Kidney (tissue), 22 donors: ENCODE measurements around the gene PRKAB1. TPM values are rescaled to one million over a fixed set of nuclear protein-coding genes. Genes with fewer than 3 reads are reported as not detected.
"Not testable (repeated sequence)": the region's sequence is repeated elsewhere in the genome, so short reads cannot be mapped to it uniquely, and the experiment has no call there.

ENCODE experiments used
- DNase-seq, 5 donors: peaks; one replicate each; pipeline ENCODE4 v3.0.0-alpha.2; 2013 to 2020
- FAIRE-seq: peaks from 2 replicates; lab custom pipeline; 2012; peaks lifted over from hg19 to GRCh38; lab: Jason Lieb, UNC
- H3K27ac ChIP-seq, 2 donors: one replicate each; pipeline ENCODE4 v1.7.0; 2013; ENCODE audit warnings: low read depth in 2 of 2, low read length in 2 of 2, inconsistent platforms in 1 of 2
- H3K27me3 ChIP-seq: one replicate; pipeline ENCODE4 v1.7.1; 2013; ENCODE audit warnings: low read length, inconsistent platforms; ENCODE audit not compliant: control insufficient read depth, insufficient read depth
- H3K36me3 ChIP-seq, 3 donors: one replicate each; pipeline versions ENCODE4 v1.7.0 to v1.7.1; 2013; ENCODE audit warnings: low read length in 3 of 3, control low read depth in 1 of 3, inconsistent platforms in 1 of 3; ENCODE audit not compliant: insufficient read depth in 3 of 3, control insufficient read depth in 2 of 3
- H3K4me1 ChIP-seq, 3 donors: one replicate each; pipeline versions ENCODE4 v1.7.0 to v1.7.1; 2013; ENCODE audit warnings: low read length in 3 of 3, inconsistent platforms in 1 of 3, low read depth in 1 of 3; ENCODE audit not compliant: control insufficient read depth in 2 of 3, insufficient read depth in 2 of 3
- H3K4me3 ChIP-seq, 3 donors: one replicate each; pipeline versions ENCODE4 v1.7.0 to v1.8.1; 2013; ENCODE audit warnings: low read length in 3 of 3, control low read depth in 1 of 3, inconsistent platforms in 1 of 3
- H3K9ac ChIP-seq, 3 donors: one replicate each; pipeline versions ENCODE4 v1.7.0 to v1.7.1; 2013; ENCODE audit warnings: low read length in 3 of 3, control low read depth in 1 of 3, inconsistent platforms in 1 of 3
- H3K9me3 ChIP-seq, 3 donors: one replicate each; pipeline versions ENCODE4 v1.7.0 to v1.7.1; 2013; ENCODE audit warnings: low read length in 3 of 3, control low read depth in 1 of 3, inconsistent platforms in 1 of 3; ENCODE audit not compliant: control insufficient read depth in 2 of 3, insufficient read depth in 1 of 3
- CTCF ChIP-seq: IDR thresholded peaks from 3 replicates; pipeline ENCODE4 v1.5.1; 2012; ENCODE audit warnings: mild to moderate bottlenecking, moderate library complexity, borderline replicate concordance; ENCODE audit not compliant: insufficient read depth; ENCODE audit errors: extremely low read depth
- intact Hi-C: fragments of 100-400 bp; cut with DNase I; formaldehyde crosslinking; loops from one replicate; pipeline ENCODE4 v1.11.1; 2022
- long read RNA-seq, 10 donors: library from polyadenylated mRNA in 1 of 10; unstranded in 1 of 10; transcript quantifications; one replicate each; pipeline ENCODE4 v2.0.0 and lab custom pipeline, GENCODE V29; 2021 to 2026
- polyA plus RNA-seq: library from polyadenylated mRNA; stranded (reverse); fragments of 350-450 nt; fragmentation: Illumina TruSeq; extraction: RNeasy Lipid Tissue Mini Kit (QIAGEN cat#74804); gene quantifications from one replicate; pipeline ENCODE4 v1.2.3, GENCODE V29; 2014; ENCODE audit warnings: low read depth, low replicate concordance; ENCODE audit not compliant: insufficient read depth
- total RNA-seq: library from RNA; stranded (reverse); fragmentation: NEBNext Ultra II Directional; extraction: Animal tissue kit (Norgen Biotek cat#: 25700); gene quantifications from one replicate; pipeline ENCODE4 v1.2.1, GENCODE V29; 2021
- donor health status: control.
- donor health status: control.
- donor health status: control.
- donor health status: control.
- donor health status: control.
- donor health status: DM: yes; HTN: yes; CAD: no.
- donor health status: Normal renal cell carcinoma (clear cell type).

The PRKAB1 gene
- total RNA-seq (165 TPM), polyA plus RNA-seq (79.9 TPM)
- long read RNA-seq, donor 1, transcript PRKAB1-201 (7 exons, 2,610 nt): minor isoform, 10 of 32 reads
- long read RNA-seq, donor 1, transcript PRKAB1-202 (1 exons, 1,510 nt): major isoform, 22 of 32 reads
- long read RNA-seq, donor 1, partial matches to known transcripts: 0 of 32 reads
- long read RNA-seq, donor 1, other reads (novel, unspliced or antisense): 0 of 32 reads
- long read RNA-seq, donor 2, full-length matches to known transcripts: 43 of 43 reads
- long read RNA-seq, donor 2, partial matches to known transcripts: 0 of 43 reads
- long read RNA-seq, donor 2, other reads (novel, unspliced or antisense): 0 of 43 reads
- long read RNA-seq, donor 3, transcript PRKAB1-201 (7 exons, 2,610 nt): major isoform, 34 of 66 reads
- long read RNA-seq, donor 3, transcript PRKAB1-202 (1 exons, 1,510 nt): minor isoform, 29 of 66 reads
- long read RNA-seq, donor 3, partial matches to known transcripts: 0 of 66 reads
- long read RNA-seq, donor 3, other reads (novel, unspliced or antisense): 0 of 66 reads
- long read RNA-seq, donor 4, full-length matches to known transcripts: 48 of 48 reads
- long read RNA-seq, donor 4, partial matches to known transcripts: 0 of 48 reads
- long read RNA-seq, donor 4, other reads (novel, unspliced or antisense): 0 of 48 reads
- long read RNA-seq, donor 5, partial matches to known transcripts: 0 of 4 reads
- long read RNA-seq, donor 5, other reads (novel, unspliced or antisense): 0 of 4 reads
- long read RNA-seq, donor 6, transcript PRKAB1-202 (1 exons, 1,510 nt): major isoform, 9 of 11 reads
- long read RNA-seq, donor 6, partial matches to known transcripts: 0 of 11 reads
- long read RNA-seq, donor 6, other reads (novel, unspliced or antisense): 0 of 11 reads
- long read RNA-seq, donor 7, full-length matches to known transcripts: 169 of 187 reads
- long read RNA-seq, donor 7, partial matches to known transcripts: 7 of 187 reads
- long read RNA-seq, donor 7, other reads (novel, unspliced or antisense): 11 of 187 reads
- long read RNA-seq, donor 8, transcript PRKAB1-202 (1 exons, 1,510 nt): major isoform, 18 of 33 reads
- long read RNA-seq, donor 8, transcript PRKAB1-201 (7 exons, 2,610 nt): minor isoform, 14 of 33 reads
- long read RNA-seq, donor 8, partial matches to known transcripts: 0 of 33 reads
- long read RNA-seq, donor 8, other reads (novel, unspliced or antisense): 0 of 33 reads
- long read RNA-seq, donor 9, transcript PRKAB1-201 (7 exons, 2,610 nt): minor isoform, 9 of 25 reads
- long read RNA-seq, donor 9, transcript PRKAB1-202 (1 exons, 1,510 nt): major isoform, 16 of 25 reads
- long read RNA-seq, donor 9, partial matches to known transcripts: 0 of 25 reads
- long read RNA-seq, donor 9, other reads (novel, unspliced or antisense): 0 of 25 reads
- long read RNA-seq, donor 10, transcript PRKAB1-202 (1 exons, 1,510 nt): major isoform, 18 of 36 reads
- long read RNA-seq, donor 10, transcript PRKAB1-201 (7 exons, 2,610 nt): minor isoform, 10 of 36 reads
- long read RNA-seq, donor 10, partial matches to known transcripts: 5 of 36 reads
- long read RNA-seq, donor 10, other reads (novel, unspliced or antisense): 0 of 36 reads

GRCh38 chr12:119667577-119668323 lies at the start of gene PRKAB1:
PRKAB1 (plus strand) TSS chr12:119668133; CDS start chr12:119668245, 112 bp downstream.
- Histone ChIP-seq H3K9ac (peak within 1 kb of the TSS; percentile 78 to 97 (median 94)), H3K27me3 (no peaks in the 10 kb centered on the region), H3K4me1 (peaks cover 0 to 36% (median 7%) of the 10 kb centered on the region in 3 donors), H3K27ac (peak within 1 kb of the TSS; percentile 95 to 97), H3K9me3 (no peaks in the 10 kb centered on the region), H3K4me3 (peak within 1 kb of the TSS; percentile 80 to 87 (median 84)), H3K36me3 (peaks cover 2 to 20% (median 11%) of the 10 kb centered on the region in 3 donors)
- no peak for FAIRE-seq
- intact Hi-C loops: no loop called here
- DNase-seq: peak; percentile 97 to 99 (median 98)
- TF ChIP-seq CTCF: peak; percentile 92

- H3K9ac ChIP-seq, H3K36me3 ChIP-seq, H3K4me1 ChIP-seq, intact Hi-C loops, H3K4me3 ChIP-seq, H3K27ac ChIP-seq, H3K27me3 ChIP-seq, H3K9me3 ChIP-seq, FAIRE-seq, DNase-seq: not testable (repeated sequence)
Observed at GRCh38 chr12:119618328-119618896, 49.5 kb upstream of the PRKAB1 start.

- Histone ChIP-seq H3K27me3 (no peaks in the 10 kb centered on the region), H3K27ac (no peak overlapping the region), H3K9ac (no peak overlapping the region), H3K9me3 (peaks cover 0 to 2% (median 0%) of the 10 kb centered on the region in 3 donors), H3K4me1 (no peaks in the 10 kb centered on the region), H3K4me3 (no peak overlapping the region), H3K36me3 (no peaks in the 10 kb centered on the region)
- intact Hi-C loops: no loop called here
- no peak for TF ChIP-seq CTCF
- FAIRE-seq (no peak), DNase-seq (no peak)
Observed at GRCh38 chr12:119620490-119620889, 47.4 kb upstream of the PRKAB1 start.
